HG02885 (cell line): ENCODE results near the gene PFKFB3.
"Not testable (repeated sequence)": the region's sequence is repeated elsewhere in the genome, so short reads cannot be mapped to it uniquely, and the experiment has no call there.

Experiments used
- ATAC-seq: cut with Tn5 transposase; IDR thresholded peaks from one replicate; pipeline ENCODE4 v1.9.1; 2021; ENCODE audit warnings: mild to moderate bottlenecking; ENCODE audit not compliant: unreplicated experiment, poor library complexity

PFKFB3 gene

DNA sequence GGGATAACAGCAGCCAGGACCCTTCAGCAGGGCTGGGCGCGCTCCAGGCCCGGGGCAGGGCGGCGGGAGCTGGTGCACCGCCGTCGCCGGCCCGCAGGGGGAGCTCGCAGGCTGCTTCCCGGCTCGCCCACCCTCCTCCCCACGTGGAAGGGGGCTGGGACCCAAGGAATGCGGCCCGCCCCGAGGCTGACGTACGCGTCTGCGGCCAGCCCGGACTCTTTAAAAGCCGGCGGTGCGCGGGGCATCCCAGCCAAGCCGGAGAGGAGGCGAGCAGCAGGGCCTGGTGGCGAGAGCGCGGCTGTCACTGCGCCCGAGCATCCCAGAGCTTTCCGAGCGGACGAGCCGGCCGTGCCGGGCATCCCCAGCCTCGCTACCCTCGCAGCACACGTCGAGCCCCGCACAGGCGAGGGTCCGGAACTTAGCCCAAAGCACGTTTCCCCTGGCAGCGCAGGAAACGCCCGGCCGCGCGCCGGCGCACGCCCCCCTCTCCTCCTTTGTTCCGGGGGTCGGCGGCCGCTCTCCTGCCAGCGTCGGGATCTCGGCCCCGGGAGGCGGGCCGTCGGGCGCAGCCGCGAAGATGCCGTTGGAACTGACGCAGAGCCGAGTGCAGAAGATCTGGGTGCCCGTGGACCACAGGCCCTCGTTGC, at the start of gene PFKFB3:
Gene PFKFB3 (plus strand): TSS at position 249 of the 647 bp plus-strand sequence. CDS start 329 bp downstream, at position 578.
- ATAC-seq = peak; percentile 75

DNA sequence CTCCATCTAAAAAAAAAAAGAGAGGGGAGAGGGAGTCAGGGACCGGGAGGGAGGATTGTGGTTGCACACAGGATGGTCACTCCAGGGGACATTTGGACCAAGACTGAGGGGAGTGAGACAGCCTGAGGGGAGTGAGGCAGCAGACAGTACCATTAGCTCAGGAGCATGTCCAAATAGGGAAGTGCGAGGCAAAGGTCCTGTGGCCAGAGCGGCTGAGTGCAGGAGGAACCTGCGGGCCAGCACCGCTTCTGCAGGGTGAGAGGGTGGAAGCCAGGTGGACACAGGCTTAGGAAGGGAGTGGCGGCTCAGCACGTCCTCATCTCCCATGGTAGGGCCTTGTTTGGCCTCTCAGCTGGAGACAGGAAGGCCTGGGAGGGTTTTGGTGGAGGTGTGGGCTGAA, 48.9 kb upstream of the PFKFB3 start:
- ATAC-seq = no peak

DNA sequence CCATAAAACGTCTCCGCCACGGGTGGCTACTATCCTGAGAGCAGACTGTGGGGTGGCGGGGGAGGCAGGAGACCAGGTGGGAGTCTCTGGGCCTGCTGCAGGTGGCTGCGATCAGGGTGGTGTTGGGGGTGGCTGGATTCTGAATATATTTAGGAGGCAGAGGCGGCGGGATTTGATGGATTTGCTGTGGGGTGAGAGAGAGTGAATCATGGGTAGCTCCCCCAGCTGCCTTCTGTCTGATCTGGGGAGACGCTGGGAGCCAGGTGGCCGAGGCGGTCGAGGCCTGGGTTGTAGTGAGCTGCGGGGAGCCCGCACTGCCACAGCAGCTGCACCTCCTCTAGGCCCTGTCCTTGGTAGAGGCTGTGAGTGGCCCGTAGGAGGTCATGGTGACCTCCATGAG, 48.2 kb upstream of the PFKFB3 start:
- ATAC-seq = no peak

DNA sequence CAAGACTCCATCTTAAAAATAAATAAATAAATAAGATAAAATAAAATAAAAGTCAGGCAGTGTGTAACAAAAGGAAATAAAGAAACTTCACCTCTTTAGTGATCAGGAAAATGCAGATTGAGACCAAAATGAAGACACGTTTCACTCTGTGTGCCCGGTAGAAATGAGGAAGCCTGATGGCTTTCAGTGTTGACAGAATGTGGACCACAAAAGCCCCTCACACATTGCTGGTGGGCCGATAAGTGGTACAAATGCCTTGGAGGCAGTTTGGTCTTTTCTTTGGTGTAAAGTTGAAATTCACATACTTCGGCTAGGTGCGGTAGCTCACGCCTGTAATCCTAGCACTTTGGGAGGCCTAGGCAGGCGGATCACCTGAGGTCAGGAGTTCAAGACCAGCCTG, 44.5 kb upstream of the PFKFB3 start:
- no peak for ATAC-seq

- no peak for ATAC-seq
Measured at GRCh38 chr10:6161921-6162320, 40.8 kb upstream of the PFKFB3 start.

DNA sequence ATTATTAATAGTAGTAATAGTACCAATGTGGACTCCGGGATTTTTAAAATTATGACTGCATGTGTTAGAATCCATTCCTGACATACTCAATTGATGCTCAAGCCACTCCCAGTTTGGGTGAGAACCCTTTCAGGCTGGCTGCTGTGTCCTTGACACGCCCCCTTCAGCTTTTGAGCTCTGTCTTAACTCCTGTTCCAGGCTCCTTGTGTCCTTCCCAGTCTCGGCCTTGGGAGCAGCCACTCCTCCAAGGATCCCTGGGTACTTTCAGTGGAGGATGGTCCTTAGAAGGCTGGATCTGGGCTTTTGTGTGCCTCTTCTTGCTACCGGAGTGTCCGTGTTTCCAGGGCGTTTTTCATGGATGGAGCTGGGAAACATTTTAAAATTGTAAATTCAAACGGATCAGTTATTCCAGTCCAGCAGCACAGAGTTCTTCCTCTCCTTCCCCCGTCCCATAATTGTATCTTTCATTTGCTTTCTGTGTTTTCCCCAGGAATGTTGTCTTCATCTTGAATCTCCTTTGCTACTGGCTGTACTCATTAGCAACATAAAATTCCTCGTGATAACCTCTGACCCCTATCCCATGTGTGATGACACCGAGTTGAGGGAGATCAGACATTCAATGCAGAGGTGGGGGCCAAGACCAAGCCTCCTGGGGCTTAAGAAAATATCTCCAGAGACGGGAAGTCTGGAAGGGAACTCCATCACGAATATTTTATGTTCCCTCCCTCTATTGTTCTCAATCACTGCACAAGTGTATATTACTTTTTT, 40.0 kb upstream of the PFKFB3 start:
- ATAC-seq = no peak

GRCh38 chr10:6163364-6164270, 39.1 kb upstream of the PFKFB3 start:
- peak; percentile 97 for ATAC-seq

DNA sequence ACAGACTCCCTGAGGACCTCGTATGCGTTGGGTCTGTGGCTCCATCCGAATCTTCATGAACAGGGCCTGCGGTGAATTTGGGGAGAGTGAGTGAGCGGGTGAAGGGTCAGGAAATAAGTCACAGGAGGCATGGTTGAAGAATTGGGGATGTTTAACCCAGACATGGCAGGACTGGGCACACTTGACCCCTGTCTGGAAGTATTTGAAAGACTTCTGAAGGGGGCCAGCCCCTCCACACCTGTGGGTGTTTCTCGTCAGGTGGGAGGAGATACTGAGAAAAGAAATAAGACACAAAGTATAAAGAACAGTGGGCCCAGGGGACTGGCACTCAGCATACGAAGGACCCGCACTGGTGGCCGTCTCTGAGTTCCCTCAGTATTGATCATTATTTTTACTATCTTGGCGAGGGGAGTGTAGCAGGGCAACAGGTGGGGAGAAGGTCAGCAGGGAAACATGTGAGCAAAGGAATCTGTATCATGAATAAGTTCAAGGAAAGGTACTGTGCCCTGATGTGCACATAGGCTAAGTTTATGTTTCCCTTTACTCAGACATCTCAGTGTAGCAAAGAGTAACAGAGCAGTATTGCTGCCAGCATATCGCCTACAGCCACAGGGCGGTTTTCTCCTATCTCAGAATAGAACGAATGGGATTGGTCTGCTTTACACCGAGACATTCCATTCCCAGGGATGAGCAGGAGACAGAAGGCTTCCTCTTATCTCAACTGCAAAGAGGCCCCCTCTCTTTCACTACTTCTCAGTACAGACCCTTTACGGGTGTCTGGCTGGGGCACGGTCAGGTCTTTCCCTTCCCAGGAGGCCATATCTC, 38.2 kb upstream of the PFKFB3 start:
- no peak for ATAC-seq

- no peak for ATAC-seq
Measured at GRCh38 chr10:6165221-6165725, 37.5 kb upstream of the PFKFB3 start.

DNA sequence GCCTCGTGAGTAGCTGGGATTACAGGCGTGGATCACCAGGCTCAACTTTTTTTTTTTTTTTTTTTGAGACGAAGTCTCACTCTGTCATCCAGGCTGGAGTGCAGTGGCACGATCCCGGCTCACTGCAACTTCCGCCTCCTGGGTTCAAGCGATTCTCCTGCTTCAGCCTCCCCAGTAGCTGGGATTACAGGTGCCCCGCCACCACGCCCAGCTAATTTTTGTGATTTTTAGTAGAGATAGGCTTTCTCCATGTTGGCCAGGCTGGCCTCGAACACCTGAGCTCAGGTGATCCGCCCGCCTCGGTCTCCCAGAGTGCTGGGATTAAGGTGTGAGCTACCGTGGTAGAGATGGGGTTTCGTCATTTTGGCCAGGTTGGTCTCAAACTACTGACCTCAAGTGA, 36.8 kb upstream of the PFKFB3 start:
- not testable (repeated sequence) for ATAC-seq

GRCh38 chr10:6167456-6167855, 35.3 kb upstream of the PFKFB3 start:
- ATAC-seq = no peak

- no peak for ATAC-seq
Measured at GRCh38 chr10:6168084-6168483, 34.6 kb upstream of the PFKFB3 start.

- no peak for ATAC-seq
Measured at GRCh38 chr10:6170638-6171037, 32.1 kb upstream of the PFKFB3 start.

GRCh38 chr10:6171881-6172695, 30.6 kb upstream of the PFKFB3 start:
- ATAC-seq = no peak

- ATAC-seq = no peak
Measured at GRCh38 chr10:6173203-6173602, 29.5 kb upstream of the PFKFB3 start.

GRCh38 chr10:6174201-6174874, 28.4 kb upstream of the PFKFB3 start:
- ATAC-seq = no peak

DNA sequence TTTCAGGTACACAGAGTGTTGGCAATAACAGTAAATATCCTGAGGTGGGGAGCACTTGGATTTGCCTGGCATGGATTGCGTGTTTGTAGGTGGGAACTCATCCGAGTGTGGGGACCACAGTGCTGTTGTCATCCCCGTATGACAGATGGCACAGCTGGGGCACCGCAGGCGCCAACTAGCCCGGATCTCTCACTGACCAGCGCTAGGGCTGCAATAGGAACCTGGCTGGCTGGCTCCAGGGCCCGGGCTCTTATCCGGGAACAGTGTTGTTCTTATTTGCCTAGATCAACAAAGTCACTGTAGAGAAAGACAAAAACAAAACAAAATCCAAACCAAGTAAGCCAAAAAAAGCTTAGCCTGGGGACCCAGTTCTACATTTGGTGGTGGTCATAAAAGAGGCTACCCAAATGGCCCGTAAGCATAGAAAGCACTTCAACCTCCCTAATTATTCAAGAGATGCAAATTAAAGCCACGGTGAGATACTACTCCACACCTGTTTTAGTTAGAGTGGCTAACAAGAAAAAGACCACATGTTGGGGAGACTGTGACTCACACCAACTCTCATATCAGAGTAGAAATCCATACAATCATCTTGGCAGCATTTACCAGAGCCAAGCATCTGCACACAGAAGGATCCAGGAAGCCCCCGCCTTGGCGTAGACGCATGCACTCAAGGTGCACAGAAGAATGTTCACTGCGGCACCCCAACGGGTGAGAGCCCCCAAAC, 27.2 kb upstream of the PFKFB3 start:
- no peak for ATAC-seq

- ATAC-seq = no peak
Measured at GRCh38 chr10:6176691-6177231, 26.0 kb upstream of the PFKFB3 start.
